Activated T-cell treated with anti-CD3 and anti-CD28 coated beads, Interleukin-2, amount 50 U/mL, for 72 hours (primary cell): ENCODE data around the gene NCCRP1. TPM values are rescaled to one million over a fixed set of nuclear protein-coding genes. Genes with fewer than 3 reads are reported as not detected.
"Not testable (repeated sequence)": the region's sequence is repeated elsewhere in the genome, so short reads cannot be mapped to it uniquely, and the experiment has no call there.

ENCODE experiments used
- ATAC-seq, 2 donors: fragments of 150-1000 bp; cut with Tn5 transposase; replicated peaks in 1 of 2; 2 replicates each; pipeline ENCODE4 v1.10.0; 2021; ENCODE audit warnings: moderate library complexity in 2 of 2, mild to moderate bottlenecking in 1 of 2
- DNase-seq, 2 donors: peaks; one replicate each; pipeline ENCODE4 v3.0.0; 2021 to 2022; ENCODE audit warnings: mixed read lengths in 1 of 2
- H3K27ac Mint-ChIP-seq: one replicate; pipeline ENCODE4 v1.8.0; 2022; ENCODE audit warnings: mild to moderate bottlenecking, moderate library complexity, mixed read lengths
- H3K27me3 Mint-ChIP-seq: one replicate; pipeline ENCODE4 v1.8.0; 2022; ENCODE audit warnings: low read depth, mixed read lengths
- H3K36me3 Mint-ChIP-seq, 2 donors: one replicate each; pipeline ENCODE4 v1.8.0; 2022; ENCODE audit warnings: mixed read lengths in 2 of 2, mild to moderate bottlenecking in 1 of 2; ENCODE audit not compliant: insufficient read depth in 2 of 2
- H3K4me1 Mint-ChIP-seq: one replicate; pipeline ENCODE4 v1.8.0; 2022; ENCODE audit warnings: low read depth, mixed read lengths
- H3K4me3 Mint-ChIP-seq, 2 donors: one replicate each; pipeline ENCODE4 v1.8.0; 2022; ENCODE audit warnings: mild to moderate bottlenecking in 2 of 2, mixed read lengths in 2 of 2, moderate library complexity in 2 of 2
- H3K9me3 Mint-ChIP-seq, 2 donors: one replicate each; pipeline ENCODE4 v1.8.0; 2022; ENCODE audit warnings: mixed read lengths in 2 of 2
- total RNA-seq, 2 donors: library from RNA; stranded (reverse); gene quantifications; one replicate each; pipeline ENCODE4 v1.2.3, GENCODE V29; 2022

Gene NCCRP1
- total RNA-seq, 2 donors from 2014 or later: not detected

DNA sequence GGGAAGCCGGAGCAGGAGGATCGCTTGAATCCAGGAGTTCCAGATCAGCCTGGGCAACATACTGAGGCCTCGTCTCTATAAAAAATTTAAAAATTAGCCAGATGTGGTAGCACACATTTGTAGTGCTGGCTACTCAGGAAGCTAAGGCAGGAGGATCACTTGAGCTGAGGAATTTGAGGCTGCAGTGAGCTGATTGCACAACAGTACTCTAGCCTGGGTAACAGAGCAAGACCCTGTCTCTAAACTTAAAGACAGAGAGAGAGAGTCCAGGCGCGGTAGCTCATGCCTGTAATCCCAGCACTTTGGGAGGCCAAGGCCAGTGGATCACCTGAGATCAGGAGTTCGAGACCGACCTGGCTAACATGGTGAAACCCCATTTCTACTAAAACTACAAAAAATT, 43.7 kb downstream of the NCCRP1 start:
- Mint-ChIP-seq H3K4me1 (peaks cover 17% of the 10 kb centered on the region), H3K27me3 (no peaks in the 10 kb centered on the region), H3K36me3 (no peaks in the 10 kb centered on the region), H3K4me3 (no peak overlapping the region), H3K27ac (no peak overlapping the region), H3K9me3 (no peaks in the 10 kb centered on the region)
- ATAC-seq (no peak), DNase-seq (no peak)

DNA sequence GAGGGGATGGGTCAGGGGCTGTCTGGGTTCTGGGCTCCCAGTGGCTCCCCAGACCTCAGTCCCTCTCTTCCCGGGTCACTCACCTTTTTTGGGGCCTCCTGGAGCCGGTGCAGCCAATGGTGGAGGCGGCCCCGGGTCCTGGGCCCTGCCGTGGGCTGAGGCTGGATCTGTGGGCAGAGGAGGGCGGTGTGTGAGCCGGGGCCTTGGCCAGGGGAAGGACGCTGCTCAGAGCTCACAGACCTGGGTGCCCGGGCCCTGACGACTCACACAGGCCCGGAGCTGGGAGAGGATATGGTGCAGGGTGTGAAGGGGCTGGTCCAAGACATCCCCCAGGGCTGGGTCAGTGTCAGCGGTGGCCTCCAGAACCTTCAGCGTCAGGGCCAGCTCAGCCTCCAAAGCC, 47.0 kb downstream of the NCCRP1 start:
- not testable (repeated sequence) for H3K4me1 Mint-ChIP-seq, DNase-seq, ATAC-seq, H3K4me3 Mint-ChIP-seq, H3K9me3 Mint-ChIP-seq, H3K27ac Mint-ChIP-seq, H3K27me3 Mint-ChIP-seq, H3K36me3 Mint-ChIP-seq

DNA sequence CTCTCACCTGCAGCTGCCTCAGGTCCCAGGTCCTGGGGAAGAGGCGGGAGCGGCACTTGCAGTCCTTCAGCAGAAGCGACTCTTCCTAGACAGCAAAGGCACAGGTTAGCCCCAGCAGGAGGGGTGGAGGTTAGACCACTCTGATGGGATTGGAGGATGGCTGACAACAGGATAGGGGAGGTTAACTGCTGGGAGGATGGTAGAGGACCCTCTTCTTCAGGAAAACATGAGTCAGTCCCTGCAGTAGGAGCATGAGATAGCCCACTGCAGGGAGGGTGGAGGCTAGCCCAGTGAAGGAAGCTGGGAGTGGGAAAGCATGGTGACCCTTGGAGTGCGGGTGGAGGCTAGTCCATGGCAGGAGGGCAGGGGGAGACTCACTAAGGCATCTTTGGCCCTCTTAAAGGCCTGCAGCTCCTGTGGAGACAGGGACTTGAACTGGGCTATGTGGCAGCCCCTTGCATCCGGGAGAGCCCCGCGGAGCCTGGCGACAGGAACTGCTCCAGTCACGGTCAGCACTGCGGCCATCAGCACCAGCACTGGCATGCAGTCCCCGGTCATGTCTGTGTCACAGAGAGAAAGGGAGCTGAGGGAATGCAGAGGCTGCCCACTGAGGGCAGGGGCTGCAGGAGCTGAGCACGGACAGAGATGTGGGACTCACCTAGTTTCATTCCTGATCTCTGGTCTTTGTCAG, 47.8 kb downstream of the NCCRP1 start, which contains the start of gene IFNL3:
IFNL3 (minus strand) TSS at position 597 of the 691 bp plus-strand sequence; CDS start at position 558, 39 bp downstream.
- H3K4me1 Mint-ChIP-seq, H3K27ac Mint-ChIP-seq, H3K4me3 Mint-ChIP-seq, ATAC-seq, H3K9me3 Mint-ChIP-seq, H3K27me3 Mint-ChIP-seq, DNase-seq, H3K36me3 Mint-ChIP-seq: not testable (repeated sequence)

DNA sequence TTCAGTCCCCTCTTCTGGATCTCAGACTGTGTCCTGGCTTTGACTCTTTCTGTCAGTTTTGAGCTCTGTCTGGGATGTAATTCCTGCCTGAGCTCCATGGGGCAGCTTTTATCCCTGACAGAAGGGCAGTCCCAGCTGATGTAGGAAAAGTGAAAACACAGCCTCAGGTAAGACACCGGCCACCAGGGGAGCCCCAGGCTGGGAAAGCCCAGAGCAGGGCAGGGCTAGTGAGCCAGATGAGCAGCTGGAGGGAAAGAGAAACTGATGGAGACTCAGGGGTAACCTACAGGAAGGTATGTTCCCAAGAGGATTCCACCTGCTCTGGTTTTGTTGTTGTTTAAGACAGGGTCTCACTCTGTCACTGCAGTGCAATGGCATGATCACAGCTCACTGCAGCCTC, 48.4 kb downstream of the NCCRP1 start:
- not testable (repeated sequence) for H3K4me1 Mint-ChIP-seq, DNase-seq, H3K27ac Mint-ChIP-seq, H3K4me3 Mint-ChIP-seq, H3K36me3 Mint-ChIP-seq, H3K27me3 Mint-ChIP-seq, H3K9me3 Mint-ChIP-seq
- ATAC-seq: peak; percentile 56 to 60

DNA sequence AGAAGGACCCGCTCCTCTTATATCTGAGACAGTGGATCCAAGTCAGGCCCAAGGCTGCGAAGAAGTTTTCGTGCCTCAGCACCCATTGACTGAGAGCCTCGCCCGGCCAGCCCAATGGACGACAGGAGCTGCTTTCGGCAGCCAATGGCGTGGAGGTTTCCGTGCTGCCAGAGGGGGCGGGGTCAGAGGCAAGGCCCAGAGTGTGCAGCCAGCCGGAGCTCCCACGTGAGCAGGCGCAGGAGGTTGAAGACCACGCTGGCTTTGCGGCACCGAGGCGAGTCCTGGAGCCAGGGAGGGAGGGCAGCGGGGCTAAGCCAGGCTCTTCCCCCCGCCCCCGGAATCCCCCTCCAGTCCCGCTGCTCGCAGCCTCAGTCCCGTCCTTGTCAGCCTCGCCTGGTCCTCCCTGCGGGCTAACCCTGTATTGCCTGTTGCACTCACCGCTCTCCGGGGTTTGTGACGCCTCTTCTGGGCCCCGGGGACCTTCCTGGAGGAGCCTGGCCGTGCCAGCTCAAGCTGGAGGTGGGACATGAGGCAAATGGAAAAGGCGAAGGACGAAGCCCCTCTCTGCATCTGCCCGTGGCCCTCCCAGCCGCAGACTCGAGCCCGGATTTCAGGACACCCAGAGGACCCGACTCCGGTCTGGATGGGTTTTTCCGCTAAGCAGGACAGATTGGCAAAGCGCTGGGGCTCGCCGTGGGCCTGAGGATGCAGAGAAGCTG, 50.3 kb downstream of the NCCRP1 start:
- peak; percentile 44 to 53 for DNase-seq
- H3K4me1 Mint-ChIP-seq: peaks cover 5% of the 10 kb centered on the region
- H3K27me3 Mint-ChIP-seq: peaks cover 7% of the 10 kb centered on the region
- peak overlapping the region; percentile 51 to 59 for H3K4me3 Mint-ChIP-seq
- no peaks in the 10 kb centered on the region for H3K9me3 Mint-ChIP-seq
- H3K27ac Mint-ChIP-seq: no peak overlapping the region
- no peaks in the 10 kb centered on the region for H3K36me3 Mint-ChIP-seq
- ATAC-seq: peak; percentile 70 to 74

DNA sequence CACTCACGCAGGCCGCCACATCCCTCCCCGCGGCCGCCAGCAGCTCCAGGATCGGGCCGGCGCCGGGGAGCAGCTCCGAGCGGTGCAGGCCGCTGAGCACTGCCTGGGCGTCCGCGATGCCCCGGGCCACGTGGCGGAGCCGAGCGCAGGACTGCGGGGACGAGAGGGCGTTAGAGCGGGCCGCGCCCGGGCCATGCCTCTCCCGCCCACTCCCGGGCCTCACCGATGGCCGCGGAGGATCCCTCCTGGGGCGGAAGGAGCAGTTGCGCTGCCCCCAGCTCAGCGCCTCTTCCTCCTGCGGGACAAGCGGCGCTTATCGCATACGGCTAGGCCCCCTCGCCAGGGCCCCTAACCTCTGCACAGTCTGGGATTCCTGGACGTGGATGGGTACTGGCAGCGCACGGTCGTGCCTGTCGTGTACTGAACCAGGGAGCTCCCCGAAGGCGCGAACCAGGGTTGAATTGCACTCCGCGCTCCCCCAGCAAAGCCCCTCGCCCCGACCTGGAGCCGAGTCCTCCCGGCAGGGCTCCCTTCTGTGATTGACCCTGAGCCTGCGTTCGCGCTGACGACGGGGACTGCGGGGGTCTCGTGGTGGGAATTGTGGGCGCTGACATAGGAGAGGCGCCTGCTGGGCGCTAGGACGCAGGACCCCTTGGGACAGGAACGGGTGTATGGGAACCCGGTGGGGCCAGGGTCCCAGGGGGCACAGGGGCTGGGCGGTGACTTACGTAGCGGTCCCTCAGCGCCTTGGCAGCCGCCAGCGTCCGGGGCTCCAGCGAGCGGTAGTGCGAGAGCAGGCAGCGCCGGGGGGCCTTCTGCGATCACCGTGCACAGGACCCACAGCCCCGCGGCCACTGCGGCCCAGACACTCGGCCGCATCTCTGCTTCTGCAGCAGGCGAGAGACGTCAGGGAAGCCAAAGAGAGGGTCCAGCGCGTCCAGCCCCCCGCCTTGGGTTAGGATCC, 51.2 kb downstream of the NCCRP1 start:
- Mint-ChIP-seq H3K4me1 (peaks cover 12% of the 10 kb centered on the region), H3K9me3 (no peaks in the 10 kb centered on the region), H3K4me3 (no peak overlapping the region), H3K27me3 (peaks cover 7% of the 10 kb centered on the region), H3K36me3 (no peaks in the 10 kb centered on the region), H3K27ac (no peak overlapping the region)
- DNase-seq: no peak
- ATAC-seq: peak; percentile 47 to 58

DNA sequence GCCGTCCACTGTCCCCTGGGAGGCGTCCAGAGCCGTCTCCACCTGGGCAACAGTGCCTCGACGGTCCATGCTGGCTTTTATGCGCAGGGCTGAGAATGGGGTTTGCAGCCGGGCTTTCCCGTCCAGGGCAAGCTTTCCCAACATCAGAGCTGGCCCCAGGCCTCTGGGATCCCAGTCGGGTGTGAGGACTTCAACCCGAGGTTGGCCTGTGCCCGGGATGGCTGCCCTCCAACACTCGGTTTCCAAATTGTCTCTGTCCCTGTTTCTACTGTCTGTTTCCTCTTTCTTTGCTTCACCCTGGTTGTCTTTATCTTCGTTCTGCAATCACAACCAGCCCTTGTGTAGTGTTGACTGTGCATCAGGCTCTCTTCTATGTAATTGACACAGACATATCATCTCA, 52.0 kb downstream of the NCCRP1 start, which contains the start of gene IFNL4:
IFNL4 (minus strand) TSS at position 51 of the 400 bp plus-strand sequence.
- no peak for DNase-seq

DNA sequence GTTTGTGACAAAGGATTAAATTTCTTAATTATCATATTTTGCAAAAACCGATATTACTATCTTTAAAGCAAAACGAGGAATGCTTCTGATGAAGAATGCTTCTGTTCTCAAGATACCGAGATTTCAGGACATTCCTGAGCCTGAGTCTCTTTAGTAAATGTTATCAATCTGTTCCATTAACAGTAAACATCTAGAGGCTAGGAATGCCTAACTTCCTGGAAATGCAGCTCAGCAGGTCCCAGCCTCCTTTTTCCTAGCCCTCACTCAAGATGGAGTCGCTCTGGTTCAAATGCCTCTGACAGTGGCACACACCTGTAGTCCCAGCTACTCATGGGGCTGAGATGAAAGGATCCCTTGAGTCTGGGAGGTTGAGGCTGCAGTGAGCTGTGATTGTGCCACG, 54.3 kb downstream of the NCCRP1 start:
- ATAC-seq: no peak
- no peak overlapping the region for H3K27ac Mint-ChIP-seq
- no peaks in the 10 kb centered on the region for H3K36me3 Mint-ChIP-seq
- no peak for DNase-seq
- no peaks in the 10 kb centered on the region for H3K9me3 Mint-ChIP-seq
- no peak overlapping the region for H3K4me3 Mint-ChIP-seq
- peaks cover 7% of the 10 kb centered on the region for H3K27me3 Mint-ChIP-seq
- H3K4me1 Mint-ChIP-seq: peaks cover 12% of the 10 kb centered on the region

More for the DNA sequence above, 52.0 kb downstream of the NCCRP1 start, which contains the start of gene IFNL4:
- Mint-ChIP-seq H3K36me3 (no peaks in the 10 kb centered on the region), H3K27me3 (peaks cover 7% of the 10 kb centered on the region), H3K9me3 (no peaks in the 10 kb centered on the region), H3K27ac (no peak within 1 kb of the TSS), H3K4me1 (peaks cover 12% of the 10 kb centered on the region), H3K4me3 (no peak within 1 kb of the TSS)
- no peak for ATAC-seq

Other genes starting within 250 kb of the NCCRP1 start
- gene FBXO17, start 221.2 kb upstream of the NCCRP1 start, total RNA-seq: not detected
- 1 to 10 TPM in 1 of 2 donors, under 1 TPM in 1; 0.86 to 3.7 TPM for gene FBXO27, start 164.4 kb upstream of the NCCRP1 start, total RNA-seq
- gene ACP7, start 112.6 kb upstream of the NCCRP1 start, total RNA-seq: not detected
- gene PAK4, start 71.2 kb upstream of the NCCRP1 start, total RNA-seq: 10 to 100 TPM; 12.9 to 17.0 TPM
- not detected for gene SYCN, start 7.3 kb downstream of the NCCRP1 start, total RNA-seq
- gene IFNL3, start 48.0 kb downstream of the NCCRP1 start, total RNA-seq: under 1 TPM in 1 of 2 donors, not detected in 1; 0.53 TPM
- not detected for gene IFNL4, start 51.9 kb downstream of the NCCRP1 start, total RNA-seq
- under 1 TPM in 1 of 2 donors, not detected in 1; 0.46 TPM for gene IFNL2, start 71.4 kb downstream of the NCCRP1 start, total RNA-seq
- 1 to 10 TPM in 1 of 2 donors, under 1 TPM in 1; 0.29 to 1.7 TPM for gene IFNL1, start 99.4 kb downstream of the NCCRP1 start, total RNA-seq
- 1 to 10 TPM; 4.5 to 6.7 TPM for gene LRFN1, start 123.9 kb downstream of the NCCRP1 start, total RNA-seq
- 100 to 1,000 TPM; 351 to 353 TPM for gene GMFG, start 139.1 kb downstream of the NCCRP1 start, total RNA-seq
- gene SAMD4B, start 145.5 kb downstream of the NCCRP1 start, total RNA-seq: 10 to 100 TPM; 59.6 to 63.6 TPM
- 10 to 100 TPM; 52.0 TPM for gene PAF1, start 194.1 kb downstream of the NCCRP1 start, total RNA-seq
- gene MED29, start 194.4 kb downstream of the NCCRP1 start, total RNA-seq: 10 to 100 TPM; 26.4 to 34.3 TPM
- gene ZFP36, start 209.9 kb downstream of the NCCRP1 start, total RNA-seq: 100 to 1,000 TPM in 1 of 2 donors, 10 to 100 TPM in 1; 81.4 to 108 TPM
- gene PLEKHG2, start 215.7 kb downstream of the NCCRP1 start, total RNA-seq: 10 to 100 TPM; 86.5 to 92.1 TPM
- 1,000 to 10,000 TPM; 3,177 to 3,644 TPM for gene RPS16, start 239.0 kb downstream of the NCCRP1 start, total RNA-seq
- 100 to 1,000 TPM; 192 to 201 TPM for gene SUPT5H, start 248.6 kb downstream of the NCCRP1 start, total RNA-seq